Colonic mucosa (tissue), 4 donors: ENCODE data around the gene NOP58. TPM values are rescaled to one million over a fixed set of nuclear protein-coding genes. Genes with fewer than 3 reads are reported as not detected.
"Not testable (repeated sequence)": the region's sequence is repeated elsewhere in the genome, so short reads cannot be mapped to it uniquely, and the experiment has no call there.

ENCODE experiments used
- DNase-seq: peaks from one replicate; pipeline ENCODE4 v3.0.0-alpha.2; 2020
- H3K27ac ChIP-seq: fragments of 200-600 bp; one replicate; pipeline ENCODE4 v1.8.0; 2021
- H3K27me3 ChIP-seq: fragments of 200-600 bp; one replicate; pipeline ENCODE4 v1.8.0; 2021
- H3K36me3 ChIP-seq: fragments of 200-600 bp; one replicate; pipeline ENCODE4 v1.8.0; 2021
- H3K4me1 ChIP-seq: fragments of 200-600 bp; one replicate; pipeline ENCODE4 v1.8.0; 2021; ENCODE audit warnings: mild to moderate bottlenecking
- H3K4me3 ChIP-seq: fragments of 200-600 bp; one replicate; pipeline ENCODE4 v1.8.0; 2021
- H3K9ac ChIP-seq, 2 donors: one replicate each; pipeline ENCODE4 v1.7.0; 2013; ENCODE audit warnings: control low read depth in 2 of 2, low read depth in 2 of 2, low read length in 2 of 2
- H3K9me3 ChIP-seq: fragments of 200-600 bp; one replicate; pipeline ENCODE4 v1.8.0; 2021
- intact Hi-C: fragments of 100-400 bp; cut with DNase I; formaldehyde crosslinking; loops from one replicate; pipeline ENCODE4 v1.14.1; 2022
- total RNA-seq, 2 donors: library from RNA; stranded (reverse); fragmentation: NEBNext Ultra II Directional in 1 of 2; extraction: Animal tissue kit (Norgen Biotek cat#: 25700) in 1 of 2; gene quantifications; one replicate each; pipeline ENCODE4 v1.2.1, GENCODE V29; 2021
- TF ChIP-seq, protein P1 (sequence below): fragments of 200-600 bp; IDR thresholded peaks from one replicate; pipeline ENCODE4 v1.8.0; 2022; ENCODE audit warnings: antibody characterized with exemption, mild to moderate bottlenecking
- donor health status: healthy.
- donor health status: DM: no; HTN: no; CAD: no.
- donor health status: DM: no; HTN: no; CAD: no.

The NOP58 gene
- total RNA-seq, 2 donors from 2014 or later, result 34.3 to 62.7 TPM

DNA sequence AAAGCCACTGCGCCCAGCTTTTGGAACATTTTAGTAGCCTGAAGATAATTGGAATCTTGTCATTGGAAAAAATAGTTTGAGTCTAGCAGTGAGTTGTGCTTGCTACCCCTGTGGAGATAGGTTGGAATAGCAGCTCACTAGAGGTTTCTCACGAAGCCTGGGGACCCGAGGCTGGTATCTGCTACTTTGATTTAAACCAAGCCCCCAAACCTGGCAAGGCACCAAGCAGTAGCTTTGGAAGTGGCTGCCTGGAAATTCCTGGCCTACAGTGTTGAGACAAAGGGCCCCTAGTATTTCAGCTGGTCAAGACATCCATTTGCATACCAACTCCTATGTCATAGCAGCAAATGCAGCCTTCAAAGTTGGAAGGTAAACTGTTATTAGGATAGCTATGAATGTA is 42.1 kb downstream of the NOP58 start:
- no peak overlapping the region for H3K27ac ChIP-seq
- H3K27me3 ChIP-seq, result no peaks in the 10 kb centered on the region
- no peak overlapping the region for H3K9ac ChIP-seq
- no peak overlapping the region for H3K4me3 ChIP-seq
- no peaks in the 10 kb centered on the region for H3K9me3 ChIP-seq
- no peaks in the 10 kb centered on the region for H3K4me1 ChIP-seq
- no peak for DNase-seq
- TF ChIP-seq, protein P1, sequence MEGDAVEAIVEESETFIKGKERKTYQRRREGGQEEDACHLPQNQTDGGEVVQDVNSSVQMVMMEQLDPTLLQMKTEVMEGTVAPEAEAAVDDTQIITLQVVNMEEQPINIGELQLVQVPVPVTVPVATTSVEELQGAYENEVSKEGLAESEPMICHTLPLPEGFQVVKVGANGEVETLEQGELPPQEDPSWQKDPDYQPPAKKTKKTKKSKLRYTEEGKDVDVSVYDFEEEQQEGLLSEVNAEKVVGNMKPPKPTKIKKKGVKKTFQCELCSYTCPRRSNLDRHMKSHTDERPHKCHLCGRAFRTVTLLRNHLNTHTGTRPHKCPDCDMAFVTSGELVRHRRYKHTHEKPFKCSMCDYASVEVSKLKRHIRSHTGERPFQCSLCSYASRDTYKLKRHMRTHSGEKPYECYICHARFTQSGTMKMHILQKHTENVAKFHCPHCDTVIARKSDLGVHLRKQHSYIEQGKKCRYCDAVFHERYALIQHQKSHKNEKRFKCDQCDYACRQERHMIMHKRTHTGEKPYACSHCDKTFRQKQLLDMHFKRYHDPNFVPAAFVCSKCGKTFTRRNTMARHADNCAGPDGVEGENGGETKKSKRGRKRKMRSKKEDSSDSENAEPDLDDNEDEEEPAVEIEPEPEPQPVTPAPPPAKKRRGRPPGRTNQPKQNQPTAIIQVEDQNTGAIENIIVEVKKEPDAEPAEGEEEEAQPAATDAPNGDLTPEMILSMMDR, result no peak
- intact Hi-C loops, result no loop called here
- no peaks in the 10 kb centered on the region for H3K36me3 ChIP-seq

DNA sequence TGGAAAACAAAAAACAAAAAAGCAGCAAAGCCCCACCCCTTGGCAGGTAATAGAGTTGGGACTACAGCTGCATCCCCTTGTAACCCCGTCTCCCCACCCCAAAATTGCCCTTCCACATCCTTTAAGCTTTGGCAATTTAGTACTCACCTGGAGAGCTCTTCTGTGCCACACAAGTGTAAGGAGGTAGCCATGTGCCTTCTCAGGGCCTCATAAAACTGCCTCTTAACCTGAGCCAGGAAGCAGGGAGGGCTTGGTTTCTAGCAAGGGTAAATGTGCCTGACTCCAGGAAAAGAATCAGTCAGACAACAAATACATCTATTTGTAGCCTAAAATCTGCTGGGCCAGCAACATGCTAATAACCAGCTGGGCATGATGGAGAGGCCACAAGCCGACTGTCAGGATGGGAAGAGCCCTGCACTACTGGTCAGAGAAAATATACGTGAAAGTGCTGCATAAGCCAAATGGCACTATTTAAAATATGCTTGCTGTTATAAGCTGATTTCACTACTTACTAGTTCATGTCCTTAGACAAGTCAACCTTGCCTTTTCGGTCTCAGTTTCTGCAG is 46.3 kb downstream of the NOP58 start:
- Histone ChIP-seq H3K4me1 (no peaks in the 10 kb centered on the region), H3K36me3 (no peaks in the 10 kb centered on the region), H3K27ac (no peak overlapping the region), H3K4me3 (no peak overlapping the region), H3K9ac (no peak overlapping the region), H3K27me3 (no peaks in the 10 kb centered on the region), H3K9me3 (no peaks in the 10 kb centered on the region)
- intact Hi-C loops, result no loop called here
- no peak for DNase-seq
- TF ChIP-seq, protein P1, result no peak

DNA sequence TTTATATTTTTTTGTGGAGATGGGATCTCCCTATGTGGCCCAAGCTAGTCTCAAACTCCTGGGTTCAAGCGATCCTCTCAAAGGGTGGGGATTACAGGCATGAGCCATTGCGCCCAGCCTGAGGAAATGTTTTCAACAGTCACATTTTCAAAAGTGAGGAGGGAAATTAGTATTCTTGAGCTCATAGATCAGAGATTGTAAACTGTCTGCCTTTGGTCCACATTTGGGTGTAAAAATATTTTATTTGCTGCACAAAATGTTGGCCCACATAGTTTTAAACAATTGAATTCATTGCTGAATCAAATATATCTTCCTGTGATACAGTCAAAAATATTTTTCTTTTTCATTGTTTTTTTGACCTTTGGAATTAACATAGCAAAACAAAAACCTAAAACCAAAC is 48.6 kb downstream of the NOP58 start:
- Histone ChIP-seq H3K27me3 (no peaks in the 10 kb centered on the region), H3K9me3 (no peaks in the 10 kb centered on the region), H3K27ac (no peak overlapping the region), H3K4me3 (no peak overlapping the region), H3K4me1 (no peaks in the 10 kb centered on the region), H3K36me3 (no peaks in the 10 kb centered on the region), H3K9ac (no peak overlapping the region)
- TF ChIP-seq, protein P1, result no peak
- intact Hi-C loops, result no loop called here
- DNase-seq, result no peak

DNA sequence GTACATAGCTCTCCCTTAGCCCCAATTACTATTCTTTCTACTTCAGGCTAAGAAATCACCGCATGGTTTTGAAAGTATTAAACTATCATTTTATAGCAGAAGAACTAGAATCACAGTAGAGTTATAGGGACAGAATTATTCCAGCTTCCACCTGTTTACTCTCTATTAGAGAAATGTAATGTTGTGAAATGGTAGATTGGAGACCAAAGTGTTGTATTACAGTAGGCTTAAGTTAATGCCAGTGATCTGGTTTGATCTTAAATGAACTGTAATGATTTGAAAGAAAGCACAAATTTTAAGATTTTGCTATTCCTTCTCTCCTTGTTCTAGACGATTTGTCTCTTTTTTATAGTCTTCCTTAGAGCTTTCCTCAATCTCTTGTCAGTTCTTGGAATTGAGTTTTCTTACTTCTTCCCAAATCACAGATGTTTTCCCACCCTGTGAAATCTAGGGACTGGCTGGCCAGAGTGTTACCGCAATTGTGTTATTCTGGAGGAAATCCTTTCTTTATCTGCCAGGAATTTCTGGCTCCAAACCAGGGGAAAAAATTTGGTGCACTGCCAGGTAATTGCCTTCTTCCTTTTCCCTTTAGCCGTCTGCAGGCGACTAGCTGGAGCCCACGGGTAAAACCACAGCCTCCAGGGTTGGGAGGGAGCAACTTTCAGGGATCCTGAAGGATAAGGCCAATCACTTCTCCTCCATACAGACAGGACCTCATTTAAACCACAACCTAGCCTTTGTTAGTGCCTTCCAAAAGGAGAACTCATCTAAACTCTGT is 51.7 kb downstream of the NOP58 start:
- Histone ChIP-seq H3K36me3 (no peaks in the 10 kb centered on the region), H3K9me3 (no peaks in the 10 kb centered on the region), H3K9ac (no peak overlapping the region), H3K27me3 (no peaks in the 10 kb centered on the region), H3K4me1 (no peaks in the 10 kb centered on the region), H3K4me3 (no peak overlapping the region), H3K27ac (no peak overlapping the region)
- peak; percentile 86 for DNase-seq
- TF ChIP-seq, protein P1, result no peak
- intact Hi-C loops, result no loop called here

DNA sequence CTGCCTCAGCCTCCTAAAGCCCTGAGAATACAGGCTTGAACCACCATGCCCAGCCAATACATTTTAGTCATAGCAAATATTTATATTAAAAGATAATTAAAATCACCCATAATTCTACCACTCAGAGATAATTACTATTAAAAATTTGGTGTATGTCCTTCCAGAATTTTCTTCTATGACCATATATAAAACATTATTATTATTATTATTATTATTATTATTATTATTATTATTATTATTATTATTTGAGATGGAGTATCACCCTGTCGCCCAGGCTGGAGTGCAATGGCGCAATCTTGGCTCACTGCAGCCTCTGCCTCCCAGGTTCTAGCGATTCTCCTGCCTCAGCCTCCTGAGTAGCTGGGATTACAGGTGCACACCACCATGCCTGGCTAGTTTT is 54.8 kb downstream of the NOP58 start:
- H3K27me3 ChIP-seq, H3K27ac ChIP-seq, H3K9me3 ChIP-seq, H3K4me1 ChIP-seq, H3K9ac ChIP-seq, DNase-seq, intact Hi-C loops, H3K4me3 ChIP-seq, H3K36me3 ChIP-seq: not testable (repeated sequence)

DNA sequence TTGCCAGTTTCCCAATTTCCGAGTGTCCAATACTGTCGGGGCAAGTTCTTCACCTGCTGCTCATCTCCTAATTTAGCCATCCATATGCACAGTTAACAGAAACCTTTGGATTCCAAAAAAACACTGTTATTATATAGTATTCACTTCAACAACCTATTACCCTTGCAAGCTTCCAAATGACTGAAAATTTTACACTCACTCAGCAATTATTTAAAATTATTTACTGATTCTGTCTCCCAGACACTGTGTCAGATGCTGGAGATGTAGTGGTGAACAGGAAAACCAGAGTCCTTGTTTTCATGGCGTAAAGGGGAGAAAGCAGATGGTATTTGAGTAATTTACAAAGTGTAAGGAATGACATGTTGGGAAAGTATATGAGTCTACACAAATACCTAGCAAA is 56.9 kb downstream of the NOP58 start:
- Histone ChIP-seq H3K36me3 (no peaks in the 10 kb centered on the region), H3K27me3 (no peaks in the 10 kb centered on the region)
- TF ChIP-seq, protein P1, result no peak

More for the DNA sequence above, 56.9 kb downstream of the NOP58 start:
- no peak for DNase-seq
- intact Hi-C loops, result no loop called here
- H3K4me1 ChIP-seq, result no peaks in the 10 kb centered on the region
- no peak overlapping the region for H3K27ac ChIP-seq
- H3K9ac ChIP-seq, result no peak overlapping the region
- no peak overlapping the region for H3K4me3 ChIP-seq
- no peaks in the 10 kb centered on the region for H3K9me3 ChIP-seq
